ENCODE results near the gene RPTOR.

DNA sequence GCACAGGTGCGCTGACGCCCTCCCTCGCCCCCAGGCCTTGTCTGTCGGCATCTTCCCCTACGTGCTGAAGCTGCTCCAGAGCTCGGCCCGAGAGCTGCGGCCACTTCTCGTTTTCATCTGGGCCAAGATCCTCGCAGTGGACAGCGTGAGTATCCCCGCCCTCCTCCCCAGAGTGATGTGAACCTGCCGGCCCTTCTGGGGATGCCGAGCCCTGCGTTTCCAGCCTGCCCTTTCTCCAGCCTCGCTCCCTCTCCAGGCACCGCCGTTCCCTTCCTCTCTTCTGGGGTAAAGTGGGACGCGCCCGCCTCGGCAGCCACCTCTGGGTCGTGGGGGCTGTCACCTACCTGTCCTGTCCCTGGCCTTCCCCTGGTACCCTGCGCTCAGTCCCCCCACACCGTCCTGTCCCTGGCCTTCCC, 313.1 kb downstream of the RPTOR start:
- TF ChIP-seq, protein P1, sequence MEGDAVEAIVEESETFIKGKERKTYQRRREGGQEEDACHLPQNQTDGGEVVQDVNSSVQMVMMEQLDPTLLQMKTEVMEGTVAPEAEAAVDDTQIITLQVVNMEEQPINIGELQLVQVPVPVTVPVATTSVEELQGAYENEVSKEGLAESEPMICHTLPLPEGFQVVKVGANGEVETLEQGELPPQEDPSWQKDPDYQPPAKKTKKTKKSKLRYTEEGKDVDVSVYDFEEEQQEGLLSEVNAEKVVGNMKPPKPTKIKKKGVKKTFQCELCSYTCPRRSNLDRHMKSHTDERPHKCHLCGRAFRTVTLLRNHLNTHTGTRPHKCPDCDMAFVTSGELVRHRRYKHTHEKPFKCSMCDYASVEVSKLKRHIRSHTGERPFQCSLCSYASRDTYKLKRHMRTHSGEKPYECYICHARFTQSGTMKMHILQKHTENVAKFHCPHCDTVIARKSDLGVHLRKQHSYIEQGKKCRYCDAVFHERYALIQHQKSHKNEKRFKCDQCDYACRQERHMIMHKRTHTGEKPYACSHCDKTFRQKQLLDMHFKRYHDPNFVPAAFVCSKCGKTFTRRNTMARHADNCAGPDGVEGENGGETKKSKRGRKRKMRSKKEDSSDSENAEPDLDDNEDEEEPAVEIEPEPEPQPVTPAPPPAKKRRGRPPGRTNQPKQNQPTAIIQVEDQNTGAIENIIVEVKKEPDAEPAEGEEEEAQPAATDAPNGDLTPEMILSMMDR (IDR thresholded peaks at IDR 0.05), result no peak
- TF ChIP-seq POLR2A (IDR thresholded peaks at IDR 0.05; ENCODE audit: low read depth) (no peak), EP300 (IDR thresholded peaks at IDR 0.05) (no peak)

Data from esophagus muscularis mucosa (tissue), 4 donors.